HG02938 (cell line): ENCODE measurements around the gene APOD.
A peak's percentile ranks its signal among the peaks of the same experiment; 100 is the strongest.

Experiments
- ATAC-seq: cut with Tn5 transposase; IDR thresholded peaks from one replicate; pipeline ENCODE4 v1.9.1; 2021; ENCODE audit warnings: mild to moderate bottlenecking, moderate library complexity; ENCODE audit not compliant: unreplicated experiment

APOD gene

DNA sequence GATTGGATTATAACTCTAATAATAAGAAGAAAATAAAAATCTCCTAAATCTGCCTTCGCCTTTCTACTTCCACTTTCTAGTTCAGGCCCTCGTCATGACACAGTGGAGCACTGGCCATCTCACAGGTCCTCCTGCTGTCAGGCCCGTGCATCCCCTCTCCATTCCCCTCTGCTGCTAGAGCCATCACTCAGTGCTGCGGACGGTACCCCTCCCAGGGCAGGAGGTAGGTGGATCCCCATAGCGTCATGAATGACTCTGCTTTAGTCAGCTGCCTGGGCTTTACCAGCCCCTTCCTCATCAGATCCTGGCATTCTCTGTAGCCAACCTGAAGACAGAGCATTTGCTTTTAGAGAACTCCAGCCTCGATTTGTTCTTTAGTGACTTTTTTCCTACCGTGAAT lies 28.6 kb downstream of the APOD start:
- ATAC-seq, result no peak

GRCh38 chr3:195554458-195554857 lies 29.3 kb downstream of the APOD start:
- ATAC-seq, result no peak

GRCh38 chr3:195553268-195553667 lies 30.5 kb downstream of the APOD start:
- ATAC-seq, result no peak

GRCh38 chr3:195551381-195551978 lies 32.3 kb downstream of the APOD start:
- ATAC-seq, result no peak

DNA sequence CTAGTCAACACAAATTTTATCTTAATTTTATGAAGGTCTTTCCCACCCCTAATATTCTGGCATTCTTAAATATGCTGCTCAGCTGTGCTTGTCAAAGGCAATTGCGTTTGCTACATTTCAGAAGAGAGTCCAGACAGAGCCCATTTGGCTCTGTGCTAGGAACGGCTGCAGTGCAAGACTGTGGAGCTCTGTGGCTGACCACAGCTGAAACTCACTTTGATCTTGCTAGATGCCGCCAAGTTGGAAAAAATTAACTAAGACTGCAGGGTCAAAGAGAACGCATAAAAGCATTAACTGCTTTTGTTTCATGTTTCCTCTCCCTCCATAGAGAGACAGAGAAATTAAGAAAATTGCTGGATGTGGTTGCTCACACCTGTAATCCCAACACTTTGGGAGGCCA lies 33.0 kb downstream of the APOD start:
- no peak for ATAC-seq

DNA sequence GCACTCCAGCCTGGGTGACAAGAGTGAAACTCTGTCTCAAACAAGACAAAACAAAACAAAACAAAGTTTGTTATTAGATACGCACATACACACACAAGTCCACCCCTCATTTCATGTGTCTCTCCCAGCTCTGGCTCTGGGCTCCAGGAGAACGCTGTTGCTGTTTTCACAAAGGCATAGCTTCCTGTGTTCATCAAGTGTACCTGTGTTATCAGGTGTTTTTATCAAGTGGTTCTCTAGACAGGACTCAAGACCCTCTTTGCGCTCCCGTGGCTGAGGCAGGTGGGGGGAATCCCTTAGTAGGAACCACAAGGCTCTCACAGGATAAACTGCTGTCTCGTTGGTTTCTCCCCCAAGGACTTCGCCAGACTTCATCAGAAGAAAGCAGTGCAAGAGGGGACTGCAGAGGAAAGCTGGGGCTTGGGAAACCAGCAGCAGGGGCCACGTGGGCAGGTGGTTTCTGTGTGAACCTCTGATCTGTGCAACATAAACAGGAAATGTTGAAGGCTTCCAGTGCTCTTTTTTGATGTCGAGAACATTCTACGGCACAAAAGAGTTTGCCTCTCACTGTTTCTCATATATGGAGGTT lies 33.7 kb downstream of the APOD start:
- ATAC-seq, result peak; percentile 51

GRCh38 chr3:195548987-195549386 lies 34.8 kb downstream of the APOD start:
- ATAC-seq, result no peak

DNA sequence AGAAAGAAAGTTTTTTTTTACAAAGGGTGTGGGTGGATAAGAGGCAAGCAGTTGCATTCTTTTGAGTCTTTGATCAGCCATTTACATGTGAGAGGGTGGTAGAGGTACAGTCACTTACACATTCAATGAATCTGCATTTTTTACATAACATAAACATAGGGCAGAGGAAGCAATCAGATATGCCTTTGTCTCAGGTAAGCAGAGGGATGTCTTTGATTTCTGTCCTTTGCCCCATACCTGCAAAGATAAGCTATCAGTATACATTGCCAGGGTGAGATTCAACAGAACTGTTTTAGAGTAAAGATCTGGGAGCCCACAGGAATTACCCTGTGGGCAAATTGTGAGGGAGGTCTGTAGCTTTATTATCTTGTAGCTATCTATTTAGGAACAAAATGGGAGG lies 35.2 kb downstream of the APOD start:
- ATAC-seq, result no peak

- no peak for ATAC-seq
Observed at GRCh38 chr3:195548006-195548405, 35.7 kb downstream of the APOD start.

DNA sequence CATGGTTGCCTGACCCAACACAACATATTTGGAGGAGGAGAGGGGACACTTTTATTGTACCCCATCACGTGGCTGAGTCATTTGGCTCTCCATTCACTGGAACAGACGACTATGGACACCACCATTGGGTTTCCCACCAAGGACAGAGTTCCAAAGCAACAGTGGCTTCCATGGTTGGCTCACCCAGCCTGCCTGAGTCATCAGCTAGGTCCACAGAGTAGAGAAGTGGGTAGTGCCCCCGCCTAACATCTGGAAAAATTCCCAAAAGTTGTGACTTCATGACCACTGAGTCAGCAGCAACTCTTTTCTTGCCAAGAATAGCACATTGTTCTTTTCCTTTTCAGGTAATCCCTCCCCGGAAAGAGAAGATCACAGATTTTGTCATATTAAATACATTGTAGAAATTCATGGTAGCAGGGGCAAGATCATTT lies 37.6 kb downstream of the APOD start:
- no peak for ATAC-seq

GRCh38 chr3:195544634-195545033 lies 39.1 kb downstream of the APOD start:
- ATAC-seq, result no peak

DNA sequence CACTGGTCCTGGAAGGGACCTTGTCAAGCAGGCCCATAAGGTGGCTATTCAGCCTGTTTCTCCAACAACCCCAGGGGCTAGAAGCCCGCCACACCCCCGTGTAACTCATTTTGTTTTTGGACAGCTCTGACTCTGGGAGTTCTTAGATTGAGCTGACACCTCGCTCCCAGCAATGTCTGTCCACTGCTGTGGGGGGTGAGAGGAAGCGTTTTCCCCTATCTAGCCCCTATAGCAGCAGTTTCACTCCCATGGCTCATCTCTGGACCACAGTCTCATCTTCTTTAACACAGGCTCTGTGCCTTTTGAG lies 39.6 kb downstream of the APOD start:
- ATAC-seq, result no peak

DNA sequence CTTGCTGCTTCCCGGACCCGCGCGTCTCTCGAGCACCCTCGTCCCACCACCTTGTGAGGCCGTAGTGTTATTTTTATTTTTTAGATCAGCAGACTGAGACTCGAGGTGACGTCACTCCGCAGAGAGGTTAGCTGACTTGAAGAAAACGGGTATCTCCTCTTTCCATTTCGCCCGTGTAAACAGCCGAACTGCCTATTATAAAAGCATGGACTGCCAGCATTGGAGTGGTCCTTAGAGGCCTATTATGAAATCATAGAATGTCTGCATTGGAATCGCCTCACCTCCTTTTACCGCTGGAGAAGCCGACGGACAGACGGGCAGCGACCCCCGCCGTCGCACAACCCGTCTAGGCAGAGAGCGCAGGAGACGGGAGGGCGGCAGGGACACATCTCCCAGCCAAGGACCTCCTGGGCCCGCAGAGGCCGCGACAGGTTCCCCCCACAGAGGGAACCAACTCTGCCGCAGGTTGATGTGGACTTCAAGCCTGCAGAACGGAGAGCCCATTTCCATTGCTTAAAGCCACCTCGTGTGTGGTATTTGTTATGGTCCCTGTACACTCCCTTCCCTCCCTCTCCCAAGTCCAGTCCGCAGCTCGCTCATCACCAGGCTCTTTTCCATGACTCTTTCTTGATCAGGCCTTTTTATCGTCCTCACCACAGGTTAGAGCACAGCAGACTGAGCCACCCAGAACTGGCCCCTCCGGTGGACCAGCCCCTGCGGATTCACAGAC lies 40.1 kb downstream of the APOD start:
- no peak for ATAC-seq

DNA sequence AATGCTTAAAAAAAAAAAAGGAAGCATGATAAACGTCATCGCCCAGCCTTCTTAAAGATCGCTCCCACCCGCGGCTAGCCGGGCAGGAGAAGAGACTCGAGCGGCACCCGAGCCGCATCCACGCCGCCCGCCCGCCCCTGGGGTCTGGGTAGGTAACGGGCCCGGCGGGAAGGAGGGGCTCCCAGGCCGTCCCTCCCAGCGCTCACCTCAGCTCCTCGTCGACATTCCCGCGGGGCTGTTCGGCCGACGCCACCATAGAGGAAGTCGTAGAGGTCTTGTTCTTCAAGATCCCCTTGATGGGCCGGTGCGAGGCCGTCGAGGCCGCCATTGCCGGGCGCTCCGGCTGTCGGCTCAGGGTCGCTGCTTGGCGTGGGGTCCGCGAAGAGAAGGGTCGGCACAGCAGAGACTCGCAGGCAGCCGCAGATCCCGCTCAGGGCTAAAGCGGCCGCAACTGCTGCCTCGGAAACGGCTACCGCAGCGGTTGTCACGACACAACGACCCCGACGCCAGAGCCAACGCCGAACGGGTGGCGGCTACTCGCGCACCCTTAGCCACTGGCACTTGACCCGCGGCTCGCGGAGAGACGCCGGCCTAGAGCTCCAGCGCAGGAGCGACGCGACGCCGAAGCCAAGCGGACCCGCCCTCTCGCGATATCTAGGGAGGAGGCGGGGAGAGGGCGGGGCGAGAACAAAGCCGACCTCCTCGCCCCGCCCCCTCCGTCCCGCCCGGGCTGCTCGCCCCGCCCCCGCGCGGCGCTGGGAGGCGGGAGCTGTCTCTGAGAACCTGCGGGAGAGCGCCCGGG lies 40.8 kb downstream of the APOD start, which contains the start of gene PPP1R2:
Gene PPP1R2, minus strand, starts transcription at position 628 of the 802 bp plus-strand sequence. Its CDS starts 300 bp downstream, at position 328.
- ATAC-seq, result peak; percentile 69

GRCh38 chr3:195542316-195542697 lies 41.4 kb downstream of the APOD start:
- ATAC-seq, result no peak

DNA sequence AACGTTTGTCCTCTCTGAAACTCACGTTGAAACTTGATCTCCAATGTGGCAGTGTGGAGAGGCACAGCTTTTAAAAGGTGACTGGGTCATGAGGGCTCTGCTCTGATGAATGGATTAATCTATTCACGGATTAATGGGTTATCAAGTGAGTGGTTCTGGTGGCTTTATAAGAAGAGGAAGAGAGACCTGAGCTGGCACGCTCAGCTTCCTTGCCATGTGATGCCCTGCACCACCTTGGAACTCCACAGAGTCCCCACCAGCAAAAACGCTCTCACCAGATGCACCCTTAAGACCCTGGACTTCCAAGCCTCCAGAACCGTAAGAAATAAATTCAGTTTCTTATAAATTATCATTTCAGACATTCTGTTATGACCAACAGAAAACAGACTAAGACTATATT lies 43.2 kb downstream of the APOD start:
- ATAC-seq, result no peak

DNA sequence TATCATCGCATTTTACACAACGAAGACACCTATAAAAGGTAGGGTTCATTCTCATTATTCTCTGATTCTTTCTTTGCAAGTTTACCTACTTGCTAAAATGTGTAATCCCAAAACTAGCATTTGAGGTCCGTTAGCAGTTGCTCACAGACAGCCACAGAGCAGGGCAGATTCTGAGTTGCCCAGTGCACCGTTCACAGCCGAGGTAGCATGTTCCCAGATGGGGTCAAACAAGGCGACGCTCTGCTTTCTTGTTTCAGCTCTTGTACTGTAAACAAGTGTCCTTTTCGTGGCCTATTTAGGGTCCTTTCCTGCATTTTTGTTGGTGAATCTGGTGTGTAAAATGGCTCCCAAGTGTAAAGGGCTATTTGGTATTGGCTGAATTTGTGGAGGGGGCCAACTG lies 43.7 kb downstream of the APOD start:
- no peak for ATAC-seq

- no peak for ATAC-seq
Observed at GRCh38 chr3:195539479-195539878, 44.3 kb downstream of the APOD start.

- peak; percentile 37 for ATAC-seq
Observed at GRCh38 chr3:195537995-195538394, 45.7 kb downstream of the APOD start.

- ATAC-seq, result no peak
Observed at GRCh38 chr3:195535293-195535692, 48.4 kb downstream of the APOD start.

DNA sequence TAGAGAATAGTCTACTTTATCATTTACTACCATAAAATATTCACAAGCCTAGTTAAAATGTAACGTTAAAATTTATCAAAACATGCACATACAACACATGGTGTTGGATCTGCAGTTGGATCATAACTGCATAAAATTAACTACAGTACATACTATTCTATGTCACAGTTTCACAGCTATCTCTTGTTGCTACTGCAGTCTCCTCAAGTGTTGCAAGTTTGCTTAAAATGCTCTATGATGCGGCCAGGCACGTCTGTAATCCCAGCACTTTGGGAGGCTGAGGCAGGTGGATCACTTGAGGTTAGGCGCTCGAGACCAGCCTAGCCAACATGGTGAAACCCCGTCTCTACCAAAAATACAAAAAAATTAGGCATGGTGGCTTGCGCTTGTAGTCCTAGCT lies 50.9 kb downstream of the APOD start:
- no peak for ATAC-seq

GRCh38 chr3:195532345-195532744 lies 51.4 kb downstream of the APOD start:
- no peak for ATAC-seq
